A549 (cell line): ENCODE measurements around the gene TUFM. TPM values are rescaled to one million over a fixed set of nuclear protein-coding genes. Genes with fewer than 3 reads are reported as not detected.

Source experiments
- ATAC-seq, 2 experiments: fragments of 200-7000 bp in 1 of 2; fragments of >200 bp in 1 of 2; cut with Nextera tagmentation in 1 of 2; cut with Tn5 transposase in 1 of 2; 3 replicates each; pipeline versions ENCODE4 v1.8.0 to v1.9.1; 2018 to 2020; ENCODE audit warnings: mild to moderate bottlenecking in 1 of 2, moderate library complexity in 1 of 2
- CTCF ChIA-PET: fragments of 300-600 bp; sonication (Branson Sonifier 250); formaldehyde crosslinking; extraction: SDS; loops from one replicate; lab custom pipeline; 2021; ENCODE audit warnings: antibody characterized with exemption, inconsistent platforms; lab: Yijun Ruan, JAX
- POLR2A ChIA-PET: fragments of 350-600 bp; formaldehyde crosslinking; extraction: SDS; loops from one replicate; lab custom pipeline; 2021; ENCODE audit warnings: antibody characterized with exemption, inconsistent platforms; lab: Yijun Ruan, JAX
- DNase-seq, 2 experiments: peaks; one replicate each; pipeline versions ENCODE4 v3.0.0 to v3.0.0-alpha.2; 2011 to 2016; ENCODE audit warnings: low read depth in 1 of 2, low spot score in 1 of 2
- FAIRE-seq: peaks from 2 replicates; lab custom pipeline; 2011; peaks lifted over from hg19 to GRCh38; lab: Jason Lieb, UNC
- H3K27ac ChIP-seq, 2 experiments: fragments of >200 bp; sonication (Bioruptor Twin); formaldehyde crosslinking; 3 replicates each; pipeline ENCODE4 v1.5.1; 2016 to 2017
- H3K4me1 ChIP-seq: fragments of >200 bp; sonication (Bioruptor Twin); formaldehyde crosslinking; 3 replicates; pipeline ENCODE4 v1.6.1; 2016
- H3K4me2 ChIP-seq: fragments of >200 bp; sonication (Bioruptor Twin); formaldehyde crosslinking; 3 replicates; pipeline ENCODE4 v1.6.1; 2016
- H3K4me3 ChIP-seq: fragments of >200 bp; sonication (Bioruptor Twin); formaldehyde crosslinking; 3 replicates; pipeline ENCODE4 v1.5.1; 2016
- H3K9me3 ChIP-seq: fragments of >200 bp; sonication (Bioruptor Twin); formaldehyde crosslinking; 3 replicates; pipeline ENCODE4 v1.6.1; 2016
- ATOH8 ChIP-seq: fragments of 250-450 bp; sonication (Bioruptor Pico); IDR thresholded peaks from 2 replicates; pipeline ENCODE4 v1.5.0; 2020; ENCODE audit warnings: low read depth, mild to moderate bottlenecking, moderate library complexity
- BCL3 ChIP-seq: fragments of >200 bp; sonication (Bioruptor Twin); formaldehyde crosslinking; IDR thresholded peaks from 3 replicates; pipeline ENCODE4 v1.6.1; 2016
- CBX2 ChIP-seq: fragments of 200-600 bp; sonication (generic); IDR thresholded peaks from 2 replicates; pipeline ENCODE4 v1.6.1; 2016; ENCODE audit warnings: low read depth, mild to moderate bottlenecking, borderline replicate concordance
- CTCF ChIP-seq: fragments of >200 bp; sonication (Bioruptor Twin); formaldehyde crosslinking; IDR thresholded peaks from 3 replicates; pipeline ENCODE4 v1.5.1; 2016
- ELK1 ChIP-seq: fragments of 150-350 bp; IDR thresholded peaks from 2 replicates; pipeline ENCODE4 v1.6.1; 2014; ENCODE audit warnings: low read depth, mild to moderate bottlenecking, low read length
- JUN ChIP-seq, 2 experiments: fragments of >200 bp; sonication (Bioruptor Twin); formaldehyde crosslinking; IDR thresholded peaks; 2 replicates in 1 of 2; 3 replicates in 1 of 2; pipeline ENCODE4 v1.6.1; 2016 to 2017
- JUNB ChIP-seq: fragments of >200 bp; sonication (Bioruptor Twin); formaldehyde crosslinking; IDR thresholded peaks from 2 replicates; pipeline ENCODE4 v1.6.1; 2016
- KDM1A ChIP-seq: fragments of 200-600 bp; sonication (generic); IDR thresholded peaks from 2 replicates; pipeline ENCODE4 v1.6.1; 2016; ENCODE audit warnings: low read depth, mild to moderate bottlenecking
- MAX ChIP-seq: IDR thresholded peaks from 2 replicates; pipeline ENCODE4 v1.6.1; 2012
- MYC ChIP-seq: IDR thresholded peaks from 2 replicates; pipeline ENCODE4 v1.6.1; 2012; ENCODE audit warnings: mild to moderate bottlenecking, inconsistent platforms, low read length, improper control_type of control experiment, borderline replicate concordance
- POLR2A ChIP-seq: IDR thresholded peaks from 2 replicates; pipeline ENCODE4 v1.6.1; 2012; ENCODE audit warnings: mild to moderate bottlenecking, low read length
- RNF2 ChIP-seq: fragments of 200-600 bp; sonication (generic); IDR thresholded peaks from 2 replicates; pipeline ENCODE4 v1.6.1; 2016; ENCODE audit warnings: low read depth, mild to moderate bottlenecking, antibody characterized with exemption, moderate library complexity, borderline replicate concordance
- TP53 ChIP-seq: fragments of 250-450 bp; sonication (Bioruptor Pico); IDR thresholded peaks from 2 replicates; pipeline ENCODE4 v1.5.0; 2021; ENCODE audit warnings: mild to moderate bottlenecking, moderate library complexity
- ZFP36 ChIP-seq: fragments of 450-650 bp; IDR thresholded peaks from 2 replicates; pipeline ENCODE4 v1.6.1; 2014; ENCODE audit warnings: borderline replicate concordance; ENCODE audit not compliant: partially characterized antibody
- WGBS: methylation state at CpG from one replicate; pipeline ENCODE4 v1.1.6; 2017; ENCODE audit errors: missing lambda C conversion rate; 5-methylcytosine and 5-hydroxymethylcytosine counted together
- polyA plus RNA-seq, 4 experiments: library from polyadenylated mRNA; depleted of rRNA in 3 of 4; stranded (reverse); fragments of >200 nt; fragmentation: RNase III in 1 of 4; extraction: RNeasy Plus Mini Kit Qiagen cat#74134 plus additional on column Dnase treatment in 1 of 4; gene quantifications; 2 replicates in 3 of 4; 3 replicates in 1 of 4; pipeline ENCODE4 v1.2.3, GENCODE V29; 2011 to 2017
- TF ChIP-seq, protein P1 (sequence below): fragments of 250-450 bp; sonication (Bioruptor Pico); IDR thresholded peaks from 2 replicates; pipeline ENCODE4 v1.5.0; 2021; ENCODE audit warnings: mild to moderate bottlenecking, moderate library complexity, borderline replicate concordance
- TF ChIP-seq, protein P2 (sequence below): IDR thresholded peaks from 2 replicates; pipeline ENCODE4 v1.6.1; 2012; ENCODE audit warnings: low read depth, borderline replicate concordance

Gene TUFM
- polyA plus RNA-seq, 2 of the 4 experiments (the other 2 are of a cell fraction), result 159 to 260 TPM

- no peak overlapping the region for H3K4me2 ChIP-seq
- H3K4me1 ChIP-seq, result peaks cover 19% of the 10 kb centered on the region; the same call in 2 of the 3 replicates
- DNase-seq, result no peak
- H3K4me3 ChIP-seq, result no peak overlapping the region
- no peak for ATAC-seq
- 79% methylated on average over 4 of the region's 4 CpGs for WGBS
- no peak for FAIRE-seq
- no peak overlapping the region for H3K27ac ChIP-seq
- ChIA-PET POLR2A (no interaction called here), CTCF (interaction anchor here (1.2 to 17.8 kb wide), 2 partner anchors 65 to 97 kb away, joined by 3 to 190 read pairs; partner anchors contain the start of gene NFATC2IP)
- H3K9me3 ChIP-seq, result no peaks in the 10 kb centered on the region
- TF ChIP-seq KDM1A, result 0 out of 2 replicates have a peak, but pooled peaks have one; percentile 51
- TF ChIP-seq JUNB, result no peak
Measured at GRCh38 chr16:28880955-28881354, 34.8 kb upstream of the TUFM start.

- no peak for ATAC-seq
- no peak overlapping the region; the same call in 2 of the 3 replicates for H3K4me2 ChIP-seq
- TF ChIP-seq, protein P1, sequence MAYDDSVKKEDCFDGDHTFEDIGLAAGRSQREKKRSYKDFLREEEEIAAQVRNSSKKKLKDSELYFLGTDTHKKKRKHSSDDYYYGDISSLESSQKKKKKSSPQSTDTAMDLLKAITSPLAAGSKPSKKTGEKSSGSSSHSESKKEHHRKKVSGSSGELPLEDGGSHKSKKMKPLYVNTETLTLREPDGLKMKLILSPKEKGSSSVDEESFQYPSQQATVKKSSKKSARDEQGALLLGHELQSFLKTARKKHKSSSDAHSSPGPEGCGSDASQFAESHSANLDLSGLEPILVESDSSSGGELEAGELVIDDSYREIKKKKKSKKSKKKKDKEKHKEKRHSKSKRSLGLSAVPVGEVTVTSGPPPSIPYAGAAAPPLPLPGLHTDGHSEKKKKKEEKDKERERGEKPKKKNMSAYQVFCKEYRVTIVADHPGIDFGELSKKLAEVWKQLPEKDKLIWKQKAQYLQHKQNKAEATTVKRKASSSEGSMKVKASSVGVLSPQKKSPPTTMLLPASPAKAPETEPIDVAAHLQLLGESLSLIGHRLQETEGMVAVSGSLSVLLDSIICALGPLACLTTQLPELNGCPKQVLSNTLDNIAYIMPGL (CRISPR knock-in tag), result no peak
- TF ChIP-seq MYC, result no peak
- no peak for TF ChIP-seq ELK1
- TF ChIP-seq CTCF, result no peak
- TF ChIP-seq, all 56 proteins: peak for 0
- Histone ChIP-seq H3K4me3 (no peak overlapping the region), H3K4me1 (peaks cover 21% of the 10 kb centered on the region; the same call in 2 of the 3 replicates), H3K27ac (no peak overlapping the region), H3K9me3 (no peaks in the 10 kb centered on the region)
- FAIRE-seq (no peak), DNase-seq (no peak)
- ChIA-PET POLR2A (no interaction called here), CTCF (interaction anchor here (1.2 to 17.8 kb wide), 2 partner anchors 65 to 97 kb away, joined by 3 to 190 read pairs; partner anchors contain the start of gene NFATC2IP)
- 99% methylated on average over 11 of the region's 11 CpGs for WGBS
Measured at GRCh38 chr16:28880589-28880915, 34.4 kb upstream of the TUFM start.

- peaks cover 23% of the 10 kb centered on the region; the same call in 2 of the 3 replicates for H3K4me1 ChIP-seq
- H3K9me3 ChIP-seq, result no peaks in the 10 kb centered on the region
- ChIA-PET CTCF (interaction anchor here (1.5 to 17.8 kb wide), 3 partner anchors 10 to 66 kb away, joined by 5 to 190 read pairs (median 6); partner anchors contain the start of gene NFATC2IP), POLR2A (interaction anchor here (1.7 kb wide), 1 partner anchor 17 kb away, joined by 5 read pairs; the partner anchor contains the start of gene SH2B1)
- peak overlapping the region; percentile 99 for H3K4me2 ChIP-seq
- FAIRE-seq, result no peak
- TF ChIP-seq MAX, result peak; percentile 91
- TF ChIP-seq TP53, result 0 out of 2 replicates have a peak, but pooled peaks have one; percentile 32
- TF ChIP-seq POLR2A, result peak; percentile 74
- TF ChIP-seq CBX2, result no peak
- TF ChIP-seq ZFP36, result no peak
- no peak for TF ChIP-seq BCL3
- TF ChIP-seq, protein P2, sequence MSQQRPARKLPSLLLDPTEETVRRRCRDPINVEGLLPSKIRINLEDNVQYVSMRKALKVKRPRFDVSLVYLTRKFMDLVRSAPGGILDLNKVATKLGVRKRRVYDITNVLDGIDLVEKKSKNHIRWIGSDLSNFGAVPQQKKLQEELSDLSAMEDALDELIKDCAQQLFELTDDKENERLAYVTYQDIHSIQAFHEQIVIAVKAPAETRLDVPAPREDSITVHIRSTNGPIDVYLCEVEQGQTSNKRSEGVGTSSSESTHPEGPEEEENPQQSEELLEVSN, result peak; percentile 99
- peak; percentile 7 to 64; a peak in 1 of 5 replicates for TF ChIP-seq JUN (IDR thresholded peaks at IDR 0.05)
- TF ChIP-seq RNF2, result 0 out of 2 replicates have a peak, but pooled peaks have one; percentile 53
- no peak for TF ChIP-seq ATOH8 (CRISPR knock-in tag)
- H3K4me3 ChIP-seq, result peak overlapping the region; percentile 65
- peak; percentile 84 to 91 for ATAC-seq
- peak; percentile 86 to 97 for DNase-seq
- 62% methylated on average over 23 of the region's 66 CpGs for WGBS
- peak overlapping the region; percentile 73 to 88 for H3K27ac ChIP-seq
Measured at GRCh38 chr16:28879841-28880588, 33.9 kb upstream of the TUFM start.
